HL-60 (cell line): ENCODE data around the gene ZBTB7C.

Source experiments
- DNase-seq, 2 experiments: peaks; one replicate each; pipeline ENCODE4 v3.0.0-alpha.2; 2010 to 2020; ENCODE audit warnings: low read depth in 1 of 2, low spot score in 1 of 2
- H3K27ac ChIP-seq: fragments of 250-450 bp; sonication (Bioruptor Pico); replicated peaks from 2 replicates; pipeline ENCODE4 v1.5.1; 2020; ENCODE audit warnings: mild to moderate bottlenecking, moderate library complexity
- H3K27me3 ChIP-seq: fragments of 250-450 bp; sonication (Bioruptor Pico); 2 replicates; pipeline ENCODE4 v1.5.1; 2021; ENCODE audit warnings: mild to moderate bottlenecking, moderate library complexity; ENCODE audit not compliant: insufficient read depth, poor library complexity, severe bottlenecking
- H3K4me3 ChIP-seq: replicated peaks from 2 replicates; pipeline ENCODE4 v1.5.1; 2011; ENCODE audit warnings: mild to moderate bottlenecking, control low read depth, low read length; ENCODE audit not compliant: insufficient read depth
- CTCF ChIP-seq: IDR thresholded peaks from one replicate; pipeline ENCODE4 v1.5.1; 2011; ENCODE audit warnings: low read length, control low read depth, inconsistent platforms; ENCODE audit not compliant: insufficient read depth
- GABPA ChIP-seq: IDR thresholded peaks from 2 replicates; pipeline ENCODE4 v1.6.1; 2012; ENCODE audit warnings: low read depth
- POLR2AphosphoS5 ChIP-seq: IDR thresholded peaks from 2 replicates; pipeline ENCODE4 v1.6.1; 2012; ENCODE audit warnings: low read depth
- REST ChIP-seq: IDR thresholded peaks from 2 replicates; pipeline ENCODE4 v1.6.1; 2012; ENCODE audit warnings: low read depth; ENCODE audit not compliant: insufficient replicate concordance
- SPI1 ChIP-seq: IDR thresholded peaks from 2 replicates; pipeline ENCODE4 v1.6.1; 2012; ENCODE audit warnings: low read depth, mild to moderate bottlenecking, borderline replicate concordance

ZBTB7C gene

GRCh38 chr18:48033790-48034650 is 375.2 kb downstream of the ZBTB7C start:
- no peak for TF ChIP-seq SPI1
- no peak for TF ChIP-seq REST
- no peak for TF ChIP-seq POLR2AphosphoS5
- TF ChIP-seq CTCF = no peak
- no peak for TF ChIP-seq GABPA
- Histone ChIP-seq H3K27ac (no peak overlapping the region), H3K27me3 (no peaks in the 10 kb centered on the region), H3K4me3 (no peak overlapping the region)
- DNase-seq = no peak

- Histone ChIP-seq H3K27me3 (no peaks in the 10 kb centered on the region), H3K4me3 (no peak overlapping the region), H3K27ac (no peak overlapping the region)
- DNase-seq = no peak
- TF ChIP-seq CTCF (no peak), GABPA (no peak), REST (no peak), SPI1 (no peak), POLR2AphosphoS5 (no peak)
These were observed 376.1 kb downstream of the ZBTB7C start for GRCh38 chr18:48032876-48033789.

GRCh38 chr18:48031641-48032040 is 377.5 kb downstream of the ZBTB7C start:
- Histone ChIP-seq H3K4me3 (no peak overlapping the region), H3K27me3 (no peaks in the 10 kb centered on the region), H3K27ac (no peak overlapping the region)
- TF ChIP-seq POLR2AphosphoS5 = no peak
- no peak for TF ChIP-seq SPI1
- TF ChIP-seq CTCF = no peak
- no peak for DNase-seq
